Mucosa of descending colon (tissue), 3 donors: ENCODE data around the gene ERICH3. TPM values are rescaled to one million over a fixed set of nuclear protein-coding genes. Genes with fewer than 3 reads are reported as not detected.
A peak's percentile ranks its signal among the peaks of the same experiment; 100 is the strongest.
"Not testable (repeated sequence)": the region's sequence is repeated elsewhere in the genome, so short reads cannot be mapped to it uniquely, and the experiment has no call there.

ENCODE experiments used
- ATAC-seq: fragments of 200-7000 bp; cut with Tn5 transposase; one replicate; pipeline ENCODE4 v1.9.1; 2020; ENCODE audit warnings: mild to moderate bottlenecking, moderate library complexity
- DNase-seq, 3 donors: peaks; one replicate each; pipeline ENCODE4 v3.0.0-alpha.2; 2020
- H3K36me3 ChIP-seq: fragments of 200-600 bp; one replicate; pipeline ENCODE4 v1.8.0; 2021; ENCODE audit warnings: low read depth, mild to moderate bottlenecking
- H3K4me1 ChIP-seq: fragments of 200-600 bp; one replicate; pipeline ENCODE4 v1.8.0; 2021; ENCODE audit warnings: low read depth, mild to moderate bottlenecking
- H3K4me3 ChIP-seq: fragments of 200-600 bp; one replicate; pipeline ENCODE4 v1.8.0; 2021; ENCODE audit warnings: mild to moderate bottlenecking
- H3K9me3 ChIP-seq: fragments of 200-600 bp; one replicate; pipeline ENCODE4 v1.8.0; 2021; ENCODE audit warnings: mild to moderate bottlenecking
- intact Hi-C, 2 donors: fragments of 100-400 bp; cut with DNase I in 1 of 2; cut with micrococcal nuclease in 1 of 2; formaldehyde crosslinking; loops; one replicate each; pipeline versions ENCODE4 v1.11.0 to v1.11.1; 2022; cut with DNase I, micrococcal nuclease
- total RNA-seq, 3 donors: library from RNA; stranded (reverse); fragmentation: NEBNext Ultra II Directional in 2 of 3; extraction: Animal tissue kit (Norgen Biotek cat#: 25700) in 2 of 3; gene quantifications; one replicate each; pipeline versions ENCODE4 v1.2.1 to v1.2.4, GENCODE V29; 2021 to 2023
- TF ChIP-seq, protein P1 (sequence below): fragments of 200-600 bp; IDR thresholded peaks from one replicate; pipeline ENCODE4 v1.8.0; 2022; ENCODE audit warnings: antibody characterized with exemption, mild to moderate bottlenecking
- donor health status: DM: no; HTN: no; CAD: no; lungs with moderate emphysema.
- donor health status: DM: no; HTN: no; CAD: no.
- donor health status: DM: no; HTN: yes; CAD: no.

ERICH3 gene
- total RNA-seq, 3 donors from 2014 or later: 0.06 to 0.51 (median 0.14) TPM

DNA sequence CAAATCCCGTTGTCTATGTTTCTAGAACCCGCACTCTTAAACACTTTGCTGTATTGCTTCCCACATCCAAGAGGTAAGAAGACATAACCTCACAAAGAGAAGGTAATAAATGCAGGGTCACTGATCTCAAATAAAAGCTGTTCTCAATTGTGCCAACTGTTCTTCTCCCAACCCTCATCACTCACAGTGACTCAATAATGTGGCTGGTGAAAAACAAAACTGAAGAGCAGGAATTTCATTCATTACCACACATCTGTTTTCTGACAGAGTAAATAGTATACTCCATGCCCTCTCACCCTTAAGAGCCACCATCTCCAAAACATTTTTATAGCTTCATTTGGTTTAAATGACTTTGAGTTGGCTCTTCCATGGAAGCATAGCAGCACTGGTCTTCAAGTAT is 6.2 kb upstream of the ERICH3 start:
- intact Hi-C loops: no loop called here
- no peak for ATAC-seq
- TF ChIP-seq, protein P1, sequence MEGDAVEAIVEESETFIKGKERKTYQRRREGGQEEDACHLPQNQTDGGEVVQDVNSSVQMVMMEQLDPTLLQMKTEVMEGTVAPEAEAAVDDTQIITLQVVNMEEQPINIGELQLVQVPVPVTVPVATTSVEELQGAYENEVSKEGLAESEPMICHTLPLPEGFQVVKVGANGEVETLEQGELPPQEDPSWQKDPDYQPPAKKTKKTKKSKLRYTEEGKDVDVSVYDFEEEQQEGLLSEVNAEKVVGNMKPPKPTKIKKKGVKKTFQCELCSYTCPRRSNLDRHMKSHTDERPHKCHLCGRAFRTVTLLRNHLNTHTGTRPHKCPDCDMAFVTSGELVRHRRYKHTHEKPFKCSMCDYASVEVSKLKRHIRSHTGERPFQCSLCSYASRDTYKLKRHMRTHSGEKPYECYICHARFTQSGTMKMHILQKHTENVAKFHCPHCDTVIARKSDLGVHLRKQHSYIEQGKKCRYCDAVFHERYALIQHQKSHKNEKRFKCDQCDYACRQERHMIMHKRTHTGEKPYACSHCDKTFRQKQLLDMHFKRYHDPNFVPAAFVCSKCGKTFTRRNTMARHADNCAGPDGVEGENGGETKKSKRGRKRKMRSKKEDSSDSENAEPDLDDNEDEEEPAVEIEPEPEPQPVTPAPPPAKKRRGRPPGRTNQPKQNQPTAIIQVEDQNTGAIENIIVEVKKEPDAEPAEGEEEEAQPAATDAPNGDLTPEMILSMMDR: no peak
- DNase-seq: no peak
- H3K36me3 ChIP-seq: no peaks in the 10 kb centered on the region
- no peaks in the 10 kb centered on the region for H3K9me3 ChIP-seq
- H3K4me1 ChIP-seq: no peaks in the 10 kb centered on the region
- no peak overlapping the region for H3K4me3 ChIP-seq

DNA sequence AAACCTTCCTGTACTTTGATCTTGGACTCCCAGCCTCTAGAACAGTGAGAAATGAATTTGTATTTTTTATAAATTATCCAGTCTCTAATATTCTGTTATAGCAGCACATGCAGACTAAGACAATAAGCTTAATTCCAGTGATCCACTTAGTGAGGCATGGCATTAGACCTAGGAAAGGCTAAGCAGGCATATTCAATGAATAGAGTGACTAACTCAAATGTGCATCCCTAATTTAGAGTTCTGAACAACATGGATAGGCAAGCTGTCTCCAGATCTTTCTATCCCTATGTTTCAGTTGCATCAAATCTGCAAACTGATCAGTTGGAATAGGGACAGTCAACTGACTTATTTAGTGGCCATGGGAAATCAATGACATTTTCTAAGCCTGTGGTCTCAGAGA is 4.3 kb upstream of the ERICH3 start:
- intact Hi-C loops: no loop called here
- Histone ChIP-seq H3K36me3 (no peaks in the 10 kb centered on the region), H3K9me3 (no peaks in the 10 kb centered on the region), H3K4me3 (no peak overlapping the region), H3K4me1 (no peaks in the 10 kb centered on the region)
- TF ChIP-seq, protein P1: no peak
- ATAC-seq: no peak
- DNase-seq: no peak

DNA sequence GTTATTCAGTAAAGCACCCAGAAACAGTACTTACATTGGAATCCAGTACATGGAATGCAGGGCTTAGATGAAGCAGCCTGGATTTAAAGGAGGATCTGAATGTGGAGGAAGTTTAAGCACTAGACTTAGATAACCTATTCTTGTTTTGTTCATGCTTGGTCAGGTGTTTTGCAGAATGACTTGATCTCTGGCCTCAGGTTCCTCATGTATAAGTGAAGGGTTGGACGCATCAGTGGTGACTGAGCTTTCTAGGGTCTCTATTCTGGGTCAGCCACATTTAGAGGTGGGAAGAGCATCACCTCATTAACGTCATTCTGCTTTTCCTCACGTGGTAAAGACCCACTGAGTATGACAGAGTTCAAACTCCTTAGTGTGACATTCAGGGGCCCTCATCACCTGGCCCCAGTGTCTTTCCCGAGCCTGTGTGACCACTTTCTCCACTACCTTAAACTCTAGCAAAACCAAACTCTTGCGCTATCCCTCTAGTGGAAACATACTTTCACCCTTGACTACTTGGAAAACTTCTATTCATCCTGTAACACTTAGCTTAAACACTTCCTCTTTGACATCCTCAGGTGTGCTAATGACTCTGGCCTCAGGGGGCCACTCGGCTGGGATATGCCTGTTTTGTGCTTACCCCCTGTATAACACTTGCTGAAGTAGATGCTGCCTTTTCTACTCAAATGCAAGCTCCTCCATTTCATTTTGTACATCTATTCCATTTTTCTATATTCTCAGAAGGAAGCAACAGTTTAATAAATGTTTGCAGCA is 871 bp upstream of the ERICH3 start:
- TF ChIP-seq, protein P1: no peak
- Histone ChIP-seq H3K9me3 (peaks cover 6% of the 10 kb centered on the region), H3K36me3 (no peaks in the 10 kb centered on the region), H3K4me3 (no peak overlapping the region), H3K4me1 (no peaks in the 10 kb centered on the region)
- DNase-seq (no peak), ATAC-seq (no peak)
- intact Hi-C loops: no loop called here

DNA sequence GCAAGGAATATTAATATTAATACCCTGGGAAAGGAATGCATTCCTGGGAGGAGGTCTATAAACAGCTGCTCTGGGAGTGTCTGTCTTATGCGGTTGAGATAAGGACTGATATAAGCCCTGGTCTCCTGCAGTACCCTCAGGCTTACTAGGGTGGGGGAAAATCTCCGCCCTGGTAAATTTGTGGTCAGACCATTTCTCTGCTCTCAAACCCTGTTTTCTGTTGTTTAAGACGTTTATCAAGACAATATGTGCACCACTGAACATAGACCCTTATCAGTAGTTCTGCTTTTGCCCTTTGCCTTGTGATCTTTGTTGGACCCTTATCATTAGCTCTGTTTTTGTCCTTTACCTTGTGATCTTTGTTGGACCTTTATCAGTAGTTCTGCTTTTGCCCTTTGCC is 2.7 kb downstream of the ERICH3 start:
- ATAC-seq, intact Hi-C loops, H3K36me3 ChIP-seq: not testable (repeated sequence)

DNA sequence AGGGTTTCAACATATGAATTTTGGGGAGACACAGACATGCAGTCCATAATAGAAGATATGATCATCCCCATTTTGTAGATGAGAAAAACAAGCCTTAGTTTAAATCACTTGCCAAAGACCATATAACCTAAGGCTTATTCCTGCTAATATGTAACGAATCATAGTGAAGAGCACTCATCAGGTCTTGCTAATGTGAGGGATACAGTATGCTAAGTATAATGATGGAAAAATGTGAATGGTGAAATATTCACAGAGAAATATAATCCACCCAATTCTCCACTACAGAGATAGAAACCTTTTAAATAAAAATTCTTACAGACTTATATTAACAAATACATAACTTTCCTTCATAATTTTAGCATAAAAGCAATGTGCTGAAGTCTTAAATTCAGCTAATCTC is 18.9 kb downstream of the ERICH3 start:
- TF ChIP-seq, protein P1: no peak
- Histone ChIP-seq H3K4me3 (no peak overlapping the region), H3K9me3 (no peaks in the 10 kb centered on the region), H3K4me1 (no peaks in the 10 kb centered on the region), H3K36me3 (no peaks in the 10 kb centered on the region)
- ATAC-seq (no peak), DNase-seq (no peak)
- intact Hi-C loops: no loop called here

More for the DNA sequence above, 2.7 kb downstream of the ERICH3 start:
- H3K9me3 ChIP-seq, H3K4me1 ChIP-seq, DNase-seq, H3K4me3 ChIP-seq: not testable (repeated sequence)

DNA sequence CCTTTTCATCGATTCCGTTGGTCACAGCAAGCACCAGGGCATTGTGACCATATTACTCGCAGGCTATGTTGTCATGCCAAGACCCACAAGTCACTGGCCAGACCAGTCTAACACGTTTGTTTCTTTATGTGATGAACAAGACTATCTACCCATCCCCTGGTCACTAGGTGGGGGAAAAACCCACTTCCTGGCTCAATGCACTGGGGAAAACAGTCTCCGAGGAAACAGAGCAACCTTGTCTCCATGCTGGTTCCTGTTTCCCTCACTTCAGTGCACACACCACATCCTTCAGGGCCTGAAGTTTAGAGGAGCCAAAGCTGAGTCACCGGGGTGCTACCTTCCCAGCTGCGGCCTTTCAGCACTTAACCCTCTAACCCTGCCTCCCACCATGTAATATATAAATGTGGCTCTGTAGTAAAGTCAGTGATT is 20.9 kb downstream of the ERICH3 start:
- Histone ChIP-seq H3K4me1 (no peaks in the 10 kb centered on the region), H3K4me3 (no peak overlapping the region), H3K9me3 (no peaks in the 10 kb centered on the region), H3K36me3 (no peaks in the 10 kb centered on the region)
- DNase-seq (peak in 1 of 3 donors; percentile 4), ATAC-seq (peak; percentile 39)
- intact Hi-C loops: no loop called here
- TF ChIP-seq, protein P1: no peak
